HT1080 (cell line): Measurements from ENCODE around the gene ANO2. TPM values are rescaled to one million over a fixed set of nuclear protein-coding genes. Genes with fewer than 3 reads are reported as not detected.

Experiments used
- DNase-seq: peaks from one replicate; pipeline ENCODE4 v3.0.0-alpha.2; 2015; ENCODE audit warnings: low read depth
- small RNA-seq: library from RNA; depleted of rRNA; stranded (forward); fragments of <200 nt; gene quantifications from one replicate; pipeline ENCODE3, GENCODE V24; 2014
- total RNA-seq: library from RNA; depleted of rRNA; stranded (reverse); fragments of >200 nt; shearing (Covaris generic); gene quantifications from 2 replicates; pipeline ENCODE4 v1.2.3, GENCODE V29; 2014; rRNA removed

The ANO2 gene
- total RNA-seq, 1 experiment from 2014 or later = 1.4 TPM

DNA sequence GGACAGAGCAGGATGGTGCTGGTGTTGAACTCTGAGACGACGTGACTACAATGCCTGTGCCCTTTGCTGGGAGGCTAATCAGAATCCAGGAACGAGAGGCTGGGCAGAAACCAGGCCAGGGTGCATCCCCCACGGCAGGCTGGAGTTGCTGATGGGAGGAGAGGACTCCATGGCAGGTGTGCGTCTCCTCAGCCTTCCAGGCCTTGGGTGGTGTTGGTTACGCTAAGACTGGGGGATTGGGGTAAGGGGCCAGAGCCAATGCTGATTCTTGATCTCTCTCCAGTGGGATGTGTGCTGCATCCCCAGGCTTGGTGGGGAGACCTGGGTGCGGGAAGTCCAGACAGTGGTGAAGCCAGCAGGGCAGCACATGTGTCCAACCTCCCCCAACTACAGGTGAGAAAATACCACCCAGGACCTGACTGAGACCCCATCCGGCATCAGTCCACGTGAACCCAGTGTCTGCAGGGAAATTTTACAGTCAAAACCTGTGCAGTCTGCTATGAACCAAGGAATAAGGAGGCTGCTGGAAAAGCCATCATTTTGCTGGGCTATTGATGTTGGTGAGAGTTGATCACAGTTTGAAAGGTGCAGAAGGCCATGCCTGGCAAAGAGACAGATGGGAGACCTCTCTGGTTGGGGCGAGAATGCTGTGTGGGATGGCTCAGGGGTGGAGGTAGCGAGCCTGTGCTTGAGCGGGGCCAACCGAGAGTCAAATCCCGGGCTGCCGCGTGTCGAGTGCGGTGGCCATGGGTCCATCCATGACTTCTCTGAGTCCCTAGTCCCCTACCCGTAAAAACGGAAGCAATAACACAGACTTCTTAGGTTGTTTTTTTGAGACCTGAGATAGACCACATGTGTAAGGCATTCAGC is 423.4 kb downstream of the ANO2 start:
- DNase-seq = no peak

DNA sequence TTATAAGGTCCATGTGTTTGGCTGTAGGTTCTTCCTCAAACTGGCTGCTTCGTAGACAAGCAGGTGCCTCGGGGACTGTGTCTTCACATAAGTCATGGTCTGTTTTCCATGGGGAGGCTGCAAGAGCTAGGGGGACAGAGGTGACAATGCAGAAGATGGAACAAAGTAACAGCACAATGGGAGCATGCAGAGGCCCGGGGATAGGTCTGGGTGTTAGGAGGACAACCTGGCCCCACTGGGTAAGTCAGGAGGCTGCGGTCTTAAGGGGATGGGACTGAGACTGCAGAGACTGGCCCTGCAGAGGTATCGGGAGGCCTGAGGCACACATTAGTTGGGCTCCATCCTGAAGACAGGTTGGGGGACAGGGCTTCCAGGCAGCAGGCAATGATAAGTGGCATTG is 424.2 kb downstream of the ANO2 start:
- DNase-seq = no peak

DNA sequence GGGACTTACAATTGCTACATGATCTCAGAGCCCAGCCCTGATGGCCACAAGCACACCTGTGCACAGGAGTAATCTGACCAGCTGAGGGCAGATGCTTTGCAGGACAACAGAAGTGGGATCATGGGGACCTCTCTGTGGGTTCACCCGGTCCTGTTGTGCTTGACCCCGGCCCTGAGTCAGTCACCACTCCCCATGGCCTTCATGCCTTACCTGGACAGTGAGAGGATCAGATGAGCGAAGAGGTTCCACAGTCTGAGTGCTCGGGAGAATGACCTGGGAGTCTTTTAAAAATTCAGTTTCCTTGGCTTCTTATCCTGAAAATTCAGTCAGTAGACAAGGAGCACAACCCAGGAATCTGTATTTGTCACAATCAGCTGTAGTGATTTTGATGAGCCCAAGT is 425.0 kb downstream of the ANO2 start:
- no peak for DNase-seq

DNA sequence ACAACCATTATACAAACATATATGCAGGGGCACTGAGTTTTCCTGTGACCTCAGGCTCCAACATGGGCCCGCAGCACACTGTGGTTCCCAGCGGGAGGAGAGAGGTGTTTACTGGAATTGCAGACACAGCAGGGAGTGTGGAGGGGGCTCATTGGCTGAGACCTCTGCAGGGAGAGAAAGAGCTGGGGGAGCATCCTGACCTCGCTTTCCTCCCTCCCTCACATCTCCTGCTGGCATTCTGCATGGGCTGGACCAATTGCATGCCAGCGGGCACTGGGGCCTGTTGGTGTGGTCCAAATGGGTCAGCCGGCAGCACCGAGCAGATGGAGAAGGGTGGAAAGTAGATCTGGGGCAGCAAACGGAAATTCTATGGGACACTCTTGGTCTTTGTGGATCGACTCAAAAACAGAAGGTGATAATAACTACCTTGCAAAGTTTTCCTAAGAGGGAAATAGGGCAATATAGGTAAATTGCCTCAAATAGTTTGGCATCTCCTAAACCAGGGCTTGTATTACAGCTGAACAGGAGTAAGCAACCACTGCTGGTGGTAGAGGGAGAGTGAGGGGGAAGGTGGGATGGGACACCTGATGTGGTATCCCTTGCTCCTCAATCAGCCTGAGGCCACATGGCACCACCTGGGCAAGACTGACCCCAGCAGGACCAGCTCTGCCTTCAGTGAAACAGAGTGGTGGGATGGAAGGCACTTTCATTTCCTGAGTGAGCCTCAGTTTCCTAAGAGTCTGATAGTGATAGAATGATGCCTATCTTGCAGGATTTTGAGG is 426.3 kb downstream of the ANO2 start:
- no peak for DNase-seq

DNA sequence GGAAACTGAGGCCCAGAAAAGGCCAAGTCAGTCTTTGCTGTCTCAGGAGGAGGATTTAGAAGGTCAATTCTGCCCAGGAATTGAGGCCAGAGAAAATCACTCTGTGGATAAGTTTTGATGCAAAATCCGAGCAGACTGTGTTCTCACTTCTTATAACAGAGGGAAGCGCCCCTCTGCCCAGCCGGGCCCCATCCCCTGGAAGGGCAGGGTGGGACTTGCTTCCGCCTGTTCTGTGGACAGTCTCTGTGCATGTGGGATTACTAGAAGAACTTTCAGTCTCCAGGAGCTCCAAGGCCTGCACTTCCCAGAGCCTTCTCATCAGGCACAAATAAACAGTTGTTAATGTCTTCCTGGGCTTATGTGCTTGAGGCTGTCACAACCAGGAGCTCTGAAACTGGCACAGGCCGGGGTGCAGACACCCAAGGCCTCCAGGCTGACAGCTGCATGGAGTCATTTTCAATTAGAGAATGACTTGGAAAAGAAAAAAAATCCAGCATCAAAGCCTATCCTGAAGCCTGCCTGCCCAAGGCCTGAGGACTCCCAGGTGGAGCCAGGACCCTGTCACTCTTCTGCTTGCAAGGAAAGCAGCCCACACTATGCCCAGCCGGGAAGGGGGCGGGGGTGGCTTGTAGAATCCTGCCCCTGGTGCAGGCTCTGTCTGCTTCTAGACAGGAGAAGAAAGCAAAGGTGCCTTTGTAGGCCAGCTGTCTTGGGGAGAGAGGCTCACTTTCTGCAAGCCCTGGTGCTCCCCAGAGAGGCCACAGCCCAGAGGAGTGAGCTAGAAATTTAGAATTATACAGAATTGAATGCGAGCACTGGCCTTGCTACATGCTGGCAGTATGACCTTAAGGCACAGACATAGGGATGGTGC is 428.5 kb downstream of the ANO2 start:
- no peak for DNase-seq

DNA sequence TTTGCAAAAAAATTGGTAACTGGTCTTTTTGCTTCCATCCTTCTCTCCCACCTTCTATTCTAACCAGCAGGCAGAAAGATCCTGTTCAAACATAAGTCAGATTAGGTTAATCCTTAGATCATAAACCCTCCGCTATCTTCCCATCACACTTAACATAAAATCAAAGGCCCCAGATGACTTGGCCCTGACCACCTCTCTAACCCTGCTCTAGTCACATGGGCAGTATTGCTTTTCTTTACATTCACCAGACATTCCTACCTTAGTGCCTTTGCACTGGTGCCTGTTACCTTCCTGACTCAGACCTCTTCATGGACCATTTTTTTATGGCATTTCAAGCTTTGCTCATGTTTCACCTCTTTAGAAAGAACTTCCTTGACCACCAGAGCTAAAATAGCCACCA is 429.6 kb downstream of the ANO2 start:
- no peak for DNase-seq

DNA sequence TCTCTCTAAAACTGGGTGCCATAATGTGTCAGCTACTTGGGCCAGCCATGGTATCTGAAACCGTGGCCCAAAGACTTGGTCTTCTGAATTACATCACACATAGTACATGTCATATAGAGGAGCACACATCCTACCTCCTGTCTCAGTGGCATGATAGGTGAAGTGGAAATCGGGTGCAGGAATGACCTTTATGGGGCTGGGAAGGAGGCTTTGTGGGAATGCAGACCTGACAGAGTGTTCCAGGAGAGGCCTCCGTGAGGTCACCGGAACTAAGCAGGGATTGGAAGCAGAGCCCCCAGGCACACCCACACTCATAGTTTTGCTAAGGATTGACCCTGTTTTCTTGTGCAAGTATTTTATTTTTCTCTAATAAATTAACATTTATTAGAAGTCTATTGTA is 430.5 kb downstream of the ANO2 start:
- DNase-seq = no peak

DNA sequence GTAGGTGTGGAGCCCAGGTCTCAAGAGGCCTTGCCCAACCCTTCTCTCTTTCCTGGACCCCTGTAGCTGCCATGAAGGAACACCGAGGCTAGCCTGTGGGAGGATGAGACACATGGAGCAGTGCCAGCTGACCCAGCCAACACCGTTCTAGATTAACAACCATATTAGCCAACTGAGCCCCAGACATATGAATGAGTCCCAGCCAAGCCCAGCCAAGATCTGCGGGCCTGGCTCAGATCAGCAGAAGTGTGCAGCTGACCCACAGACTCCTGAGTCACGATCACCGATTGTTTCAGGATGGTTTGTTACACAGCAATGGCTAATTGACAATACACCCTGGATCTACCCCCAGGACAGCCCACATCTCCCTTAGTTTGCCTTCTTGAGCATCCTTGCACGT is 431.0 kb downstream of the ANO2 start:
- no peak for DNase-seq

DNA sequence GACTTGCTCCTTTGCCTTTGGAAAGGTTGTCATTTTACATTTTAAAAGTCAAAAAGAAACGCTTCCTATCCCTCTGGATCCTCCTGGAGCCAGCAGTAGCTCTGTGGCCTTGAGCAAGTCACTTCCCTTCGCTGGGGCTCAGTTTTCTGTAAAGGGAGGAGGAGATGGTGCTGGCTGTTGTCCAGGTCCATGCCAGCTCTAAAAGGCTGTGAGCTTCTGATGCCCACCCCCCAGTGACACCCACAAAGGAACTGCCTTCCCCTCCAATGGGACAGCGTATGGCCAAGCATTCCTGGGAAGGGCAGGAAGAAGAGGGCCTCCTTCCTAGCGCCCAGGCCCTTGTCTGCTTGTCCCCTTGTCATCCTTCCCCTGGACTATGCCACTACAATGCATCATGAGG is 431.7 kb downstream of the ANO2 start:
- DNase-seq = no peak

Small RNA genes lying within 50 kb of the gene (small RNA-seq; reads per million reads assigned to genes)
- not detected for gene AC137627.1

Other genes with a start within 250 kb of the ANO2 start
- not detected in 2 replicates for gene VWF, start 179.4 kb upstream of the ANO2 start, total RNA-seq